HFF-Myc (cell line): ENCODE measurements around the gene BRI3BP.
A peak's percentile ranks its signal among the peaks of the same experiment; 100 is the strongest.

ENCODE experiments used
- DNase-seq: peaks from one replicate; pipeline ENCODE4 v3.0.0-alpha.2; 2011; ENCODE audit warnings: low read depth; ENCODE audit errors: extremely low read depth
- H3K4me3 ChIP-seq: replicated peaks from 2 replicates; pipeline ENCODE4 v1.5.1; 2011; ENCODE audit warnings: low read depth, mild to moderate bottlenecking, control low read depth, low read length
- TF ChIP-seq, protein P1 (sequence below): IDR thresholded peaks from 2 replicates; pipeline ENCODE4 v1.5.1; 2012; ENCODE audit warnings: mild to moderate bottlenecking, low read depth, low read length, control low read depth; ENCODE audit errors: missing control alignments

BRI3BP gene, protein sequence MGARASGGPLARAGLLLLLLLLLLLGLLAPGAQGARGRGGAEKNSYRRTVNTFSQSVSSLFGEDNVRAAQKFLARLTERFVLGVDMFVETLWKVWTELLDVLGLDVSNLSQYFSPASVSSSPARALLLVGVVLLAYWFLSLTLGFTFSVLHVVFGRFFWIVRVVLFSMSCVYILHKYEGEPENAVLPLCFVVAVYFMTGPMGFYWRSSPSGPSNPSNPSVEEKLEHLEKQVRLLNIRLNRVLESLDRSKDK

DNA sequence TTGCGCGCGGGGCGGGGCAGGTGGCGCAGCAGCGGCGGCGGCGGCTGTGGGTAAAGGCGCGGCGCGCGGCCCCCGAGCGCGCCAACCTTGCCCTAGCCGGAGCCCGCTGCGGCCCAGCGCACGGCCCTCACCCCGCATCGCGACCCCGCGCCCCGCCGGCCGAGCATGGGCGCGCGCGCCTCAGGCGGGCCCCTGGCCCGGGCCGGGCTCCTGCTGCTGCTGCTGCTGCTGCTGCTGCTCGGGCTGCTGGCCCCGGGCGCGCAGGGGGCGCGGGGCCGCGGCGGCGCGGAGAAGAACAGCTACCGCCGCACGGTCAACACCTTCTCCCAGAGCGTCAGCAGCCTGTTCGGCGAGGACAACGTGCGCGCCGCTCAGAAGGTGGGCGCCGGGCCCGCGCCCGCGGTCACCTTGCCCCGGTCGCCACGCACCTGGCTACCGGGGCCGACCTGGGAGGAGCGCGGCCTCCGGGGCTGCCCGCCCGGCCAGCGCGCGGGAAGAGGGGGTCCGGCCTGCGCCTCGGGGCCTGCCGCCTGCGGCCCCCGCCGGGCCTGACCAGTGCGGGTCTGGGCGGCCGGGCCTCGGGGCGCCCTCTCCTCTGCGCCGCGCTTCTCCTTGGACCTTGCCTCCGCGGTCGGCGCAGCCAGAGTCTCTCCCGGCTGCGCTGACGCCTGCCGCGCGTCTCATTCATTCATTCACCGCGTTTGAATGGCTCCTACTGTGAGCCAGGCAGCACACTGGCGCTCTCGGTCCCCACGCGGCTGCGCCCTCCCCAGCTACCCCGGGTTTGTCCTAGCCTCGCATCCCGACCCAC is at the start of gene BRI3BP:
BRI3BP (plus strand) TSS at position 20 of the 811 bp plus-strand sequence; CDS start at position 166, 146 bp downstream.
- TF ChIP-seq, protein P1, sequence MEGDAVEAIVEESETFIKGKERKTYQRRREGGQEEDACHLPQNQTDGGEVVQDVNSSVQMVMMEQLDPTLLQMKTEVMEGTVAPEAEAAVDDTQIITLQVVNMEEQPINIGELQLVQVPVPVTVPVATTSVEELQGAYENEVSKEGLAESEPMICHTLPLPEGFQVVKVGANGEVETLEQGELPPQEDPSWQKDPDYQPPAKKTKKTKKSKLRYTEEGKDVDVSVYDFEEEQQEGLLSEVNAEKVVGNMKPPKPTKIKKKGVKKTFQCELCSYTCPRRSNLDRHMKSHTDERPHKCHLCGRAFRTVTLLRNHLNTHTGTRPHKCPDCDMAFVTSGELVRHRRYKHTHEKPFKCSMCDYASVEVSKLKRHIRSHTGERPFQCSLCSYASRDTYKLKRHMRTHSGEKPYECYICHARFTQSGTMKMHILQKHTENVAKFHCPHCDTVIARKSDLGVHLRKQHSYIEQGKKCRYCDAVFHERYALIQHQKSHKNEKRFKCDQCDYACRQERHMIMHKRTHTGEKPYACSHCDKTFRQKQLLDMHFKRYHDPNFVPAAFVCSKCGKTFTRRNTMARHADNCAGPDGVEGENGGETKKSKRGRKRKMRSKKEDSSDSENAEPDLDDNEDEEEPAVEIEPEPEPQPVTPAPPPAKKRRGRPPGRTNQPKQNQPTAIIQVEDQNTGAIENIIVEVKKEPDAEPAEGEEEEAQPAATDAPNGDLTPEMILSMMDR = no peak
- DNase-seq = no peak
- peak within 1 kb of the TSS; percentile 76 for H3K4me3 ChIP-seq

DNA sequence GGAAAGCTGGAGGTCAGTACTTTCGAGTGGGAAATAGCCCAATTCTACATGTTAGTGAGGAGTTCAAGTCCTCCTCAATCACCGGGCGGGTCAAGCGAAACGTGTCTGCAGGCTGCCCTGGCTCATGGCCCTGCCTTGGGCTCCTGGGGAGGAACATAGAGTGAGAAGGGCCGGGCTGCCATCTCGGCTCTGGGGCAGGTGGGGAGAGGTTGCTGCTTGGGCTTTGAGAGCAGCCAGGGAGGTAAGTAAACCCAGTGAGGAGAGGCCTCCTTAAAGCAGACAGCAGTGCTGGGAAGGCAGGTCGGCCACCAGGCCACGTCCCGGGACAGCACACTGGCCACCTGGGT is 47.0 kb upstream of the BRI3BP start:
- no peak overlapping the region for H3K4me3 ChIP-seq
- DNase-seq = no peak
- TF ChIP-seq, protein P1 = no peak

DNA sequence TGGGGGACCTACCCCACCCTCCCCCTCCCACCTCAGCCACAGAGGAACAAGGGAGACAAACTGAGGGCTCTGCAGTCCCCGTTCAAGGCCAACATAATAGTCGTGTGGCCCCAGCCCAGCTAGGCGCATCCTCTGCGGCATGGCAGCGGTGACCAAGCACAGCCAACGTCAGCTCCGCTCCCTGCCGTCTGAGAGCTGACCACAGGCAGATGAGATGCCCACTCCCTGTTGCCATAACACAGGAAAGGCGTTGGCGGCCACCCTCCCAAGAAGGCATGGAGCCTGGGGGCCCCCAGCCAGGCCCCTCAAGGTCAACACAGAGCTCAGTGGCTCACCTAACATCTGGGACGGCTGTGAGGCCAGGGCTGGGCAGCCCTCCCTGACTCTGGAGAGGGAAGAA is 46.4 kb upstream of the BRI3BP start:
- DNase-seq = no peak
- no peak overlapping the region for H3K4me3 ChIP-seq
- TF ChIP-seq, protein P1 = no peak

DNA sequence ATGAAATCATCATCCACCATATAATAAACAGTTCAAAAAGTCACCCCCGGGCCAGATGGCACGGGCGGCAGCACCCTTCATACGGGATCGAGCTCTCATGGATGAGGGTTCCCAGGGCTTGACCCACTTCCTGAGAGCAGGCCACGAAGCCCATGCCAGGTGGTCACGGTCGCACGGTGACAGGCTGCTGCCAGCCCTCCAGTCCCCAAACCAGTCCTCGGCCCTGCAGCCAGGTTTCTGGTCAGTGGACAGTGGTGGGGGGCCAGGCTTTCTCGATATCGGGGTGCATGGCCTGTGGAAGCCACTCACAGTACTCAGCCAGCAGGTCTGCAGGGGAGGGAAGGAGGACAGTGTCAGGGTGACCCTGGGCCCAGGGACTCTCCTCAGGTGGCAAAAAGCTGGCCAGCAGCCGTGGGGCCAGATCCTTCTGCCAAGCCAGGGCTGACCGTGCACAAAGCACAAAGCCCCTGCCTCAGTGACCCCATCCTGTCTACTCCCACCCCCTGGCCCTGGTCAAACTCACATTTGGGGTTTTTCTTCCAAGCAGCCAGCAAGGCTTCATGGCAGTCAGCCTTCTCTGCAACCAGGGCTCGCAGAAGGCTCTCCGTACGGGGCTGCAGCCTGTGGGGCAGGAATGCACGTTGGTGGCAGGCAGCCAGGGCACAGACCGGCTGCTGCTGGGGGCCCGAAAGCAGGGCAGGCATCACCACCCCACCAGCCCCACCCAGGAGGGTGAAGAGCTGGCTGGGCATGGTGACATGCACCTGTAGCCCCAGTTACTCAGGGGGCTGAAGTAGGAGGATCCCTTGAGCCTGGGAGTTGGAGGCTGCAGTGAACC is 45.7 kb upstream of the BRI3BP start:
- H3K4me3 ChIP-seq = no peak overlapping the region
- TF ChIP-seq, protein P1 = no peak
- DNase-seq = no peak

DNA sequence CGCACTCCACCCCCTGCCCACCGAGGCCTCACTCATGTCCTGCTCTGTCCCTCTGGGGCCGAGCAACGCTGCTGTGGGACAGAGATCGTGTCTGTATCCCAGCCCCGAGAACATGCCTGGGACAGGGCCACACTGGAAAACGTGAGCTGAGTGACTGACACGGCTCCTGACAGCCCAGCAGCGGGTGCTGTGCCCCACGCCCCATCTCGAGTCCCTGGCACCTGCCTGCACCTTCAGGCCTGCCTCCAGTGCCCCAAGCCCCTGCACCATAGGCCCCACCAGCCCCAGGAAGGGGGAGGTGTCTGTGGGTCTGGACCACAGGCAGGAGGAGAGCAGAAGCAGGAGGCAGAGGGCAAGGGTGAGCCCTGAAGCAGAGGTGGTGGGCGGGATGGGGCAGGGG is 44.4 kb upstream of the BRI3BP start:
- no peak for DNase-seq
- H3K4me3 ChIP-seq = no peak overlapping the region
- TF ChIP-seq, protein P1 = no peak

DNA sequence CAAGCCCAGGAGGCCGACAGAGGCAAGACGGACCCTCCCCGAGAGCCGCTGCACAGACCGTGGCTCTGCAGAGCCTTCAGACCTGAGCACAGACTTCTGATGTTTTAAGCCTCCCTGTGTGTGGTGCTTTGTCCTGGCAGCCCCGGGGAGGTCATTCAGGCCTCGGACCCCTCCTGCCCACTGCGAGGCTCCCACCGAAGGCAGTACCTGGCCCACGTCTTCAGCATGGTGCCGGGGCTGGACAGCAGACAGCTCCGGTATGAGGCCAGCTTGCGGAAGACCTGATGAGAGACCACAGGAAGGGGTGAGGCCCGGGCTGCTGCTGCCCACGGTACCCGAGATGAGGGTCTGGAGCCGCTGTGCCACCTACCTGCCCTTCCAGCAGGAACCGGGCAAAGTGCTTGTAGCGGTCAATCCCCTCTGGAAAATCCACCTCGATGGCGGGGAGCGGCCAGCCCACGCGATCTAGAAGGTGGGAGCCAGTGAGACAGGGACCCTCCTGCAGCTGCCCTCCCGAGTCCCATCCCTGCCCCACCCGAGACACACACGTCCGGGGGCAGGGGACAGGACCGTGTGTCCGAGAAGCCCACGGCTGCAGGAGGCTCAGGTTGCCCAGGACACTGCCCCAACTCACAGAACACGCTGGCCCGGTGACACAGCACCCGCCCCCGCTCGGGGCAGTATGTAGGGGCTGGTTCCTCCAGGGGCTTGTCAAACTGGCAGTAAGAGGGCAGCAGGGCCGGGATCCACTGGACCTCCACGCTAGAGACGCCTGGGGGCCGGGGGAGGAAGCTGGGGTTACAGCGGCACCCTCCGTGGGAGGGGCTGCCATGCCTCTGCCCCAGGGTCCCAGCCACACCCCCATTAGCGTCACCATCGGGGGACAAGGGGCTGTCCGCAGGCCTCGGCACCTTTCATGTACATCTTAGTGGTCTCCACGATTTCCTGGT is 43.4 kb upstream of the BRI3BP start:
- DNase-seq = no peak
- TF ChIP-seq, protein P1 = no peak
- H3K4me3 ChIP-seq = no peak overlapping the region
